GM12801 (cell line): ENCODE data around the gene CDH5.

Source experiments
- TF ChIP-seq, protein P1 (sequence below): IDR thresholded peaks from one replicate; pipeline ENCODE4 v1.5.1; 2011; ENCODE audit warnings: control low read depth; ENCODE audit not compliant: insufficient read length; ENCODE audit errors: extremely low read depth

The CDH5 gene

DNA sequence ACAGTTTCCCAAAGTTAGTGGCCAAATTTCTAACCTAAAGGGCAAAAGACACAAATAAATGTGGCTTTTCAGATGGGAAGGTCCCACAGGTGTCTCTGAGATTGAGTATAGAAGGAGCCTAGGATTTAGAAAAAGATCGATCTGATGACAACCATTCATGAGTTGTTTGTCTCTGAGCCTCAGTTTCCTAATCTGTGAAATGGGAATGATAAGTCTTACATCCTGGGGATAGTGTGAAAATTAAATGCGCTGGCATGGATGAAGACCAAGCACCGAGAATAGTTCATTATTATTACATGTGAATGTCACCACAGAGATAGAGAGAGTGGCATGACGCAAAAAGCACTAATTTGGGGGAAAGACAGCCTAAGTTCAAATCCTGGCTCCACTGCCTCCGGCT is 7.2 kb downstream of the CDH5 start:
- TF ChIP-seq, protein P1, sequence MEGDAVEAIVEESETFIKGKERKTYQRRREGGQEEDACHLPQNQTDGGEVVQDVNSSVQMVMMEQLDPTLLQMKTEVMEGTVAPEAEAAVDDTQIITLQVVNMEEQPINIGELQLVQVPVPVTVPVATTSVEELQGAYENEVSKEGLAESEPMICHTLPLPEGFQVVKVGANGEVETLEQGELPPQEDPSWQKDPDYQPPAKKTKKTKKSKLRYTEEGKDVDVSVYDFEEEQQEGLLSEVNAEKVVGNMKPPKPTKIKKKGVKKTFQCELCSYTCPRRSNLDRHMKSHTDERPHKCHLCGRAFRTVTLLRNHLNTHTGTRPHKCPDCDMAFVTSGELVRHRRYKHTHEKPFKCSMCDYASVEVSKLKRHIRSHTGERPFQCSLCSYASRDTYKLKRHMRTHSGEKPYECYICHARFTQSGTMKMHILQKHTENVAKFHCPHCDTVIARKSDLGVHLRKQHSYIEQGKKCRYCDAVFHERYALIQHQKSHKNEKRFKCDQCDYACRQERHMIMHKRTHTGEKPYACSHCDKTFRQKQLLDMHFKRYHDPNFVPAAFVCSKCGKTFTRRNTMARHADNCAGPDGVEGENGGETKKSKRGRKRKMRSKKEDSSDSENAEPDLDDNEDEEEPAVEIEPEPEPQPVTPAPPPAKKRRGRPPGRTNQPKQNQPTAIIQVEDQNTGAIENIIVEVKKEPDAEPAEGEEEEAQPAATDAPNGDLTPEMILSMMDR: no peak

DNA sequence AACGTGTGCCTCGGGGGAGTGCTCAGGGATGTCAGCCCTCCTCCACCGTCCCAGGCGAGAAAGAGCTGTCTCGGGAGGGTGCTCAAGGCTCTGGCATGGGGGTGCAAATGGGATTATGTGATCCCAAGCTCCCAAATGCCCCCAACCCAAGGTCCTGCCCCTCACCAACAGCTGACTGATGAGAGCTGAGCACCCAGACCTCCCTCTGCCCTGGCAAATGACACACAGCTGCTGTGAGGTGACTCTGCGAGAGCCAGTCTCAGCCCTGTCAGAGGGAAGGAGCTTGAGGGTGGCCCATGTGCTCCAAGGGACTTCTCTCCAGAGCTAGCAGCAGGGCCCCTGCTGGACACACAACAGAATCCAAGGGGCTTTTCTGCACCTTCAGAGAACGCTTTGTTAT is 7.7 kb downstream of the CDH5 start:
- TF ChIP-seq, protein P1: no peak

DNA sequence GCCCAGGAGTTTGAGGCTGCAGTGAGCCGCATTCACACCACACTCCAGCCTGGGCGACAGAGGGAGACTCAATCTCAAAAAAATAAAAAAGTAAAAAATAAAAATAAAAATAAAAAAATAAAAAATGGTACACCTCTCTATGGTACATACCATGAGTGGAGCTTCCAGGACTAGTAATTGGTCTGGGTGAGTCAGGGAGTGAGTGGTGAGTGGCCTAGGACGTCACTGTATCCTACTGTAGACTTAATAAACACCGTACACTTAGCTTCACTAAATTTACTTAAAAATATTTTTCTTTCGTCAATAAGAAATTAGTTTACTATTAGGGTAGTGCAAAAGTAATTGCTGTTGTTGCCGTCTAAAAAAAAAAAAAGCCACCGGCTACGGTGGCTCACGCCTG is 9.0 kb downstream of the CDH5 start:
- TF ChIP-seq, protein P1: no peak

DNA sequence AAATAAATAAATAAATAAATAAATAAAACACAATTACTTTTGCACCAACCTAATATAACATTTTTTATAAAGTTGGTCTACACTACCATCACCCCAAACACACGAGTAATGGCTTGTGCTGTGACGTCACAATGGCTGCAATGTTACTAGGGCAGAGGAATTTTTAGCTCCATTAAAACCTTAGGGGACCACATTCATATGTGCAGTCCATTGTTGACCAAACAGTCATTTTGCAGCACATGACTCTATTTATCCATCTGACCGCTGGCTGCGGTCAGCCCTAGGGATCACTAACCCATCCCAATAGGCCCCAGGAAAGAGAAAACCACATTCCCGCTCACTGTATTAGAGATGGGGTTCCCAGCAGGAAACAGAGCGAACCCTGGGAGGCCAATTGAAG is 9.6 kb downstream of the CDH5 start:
- TF ChIP-seq, protein P1: no peak

DNA sequence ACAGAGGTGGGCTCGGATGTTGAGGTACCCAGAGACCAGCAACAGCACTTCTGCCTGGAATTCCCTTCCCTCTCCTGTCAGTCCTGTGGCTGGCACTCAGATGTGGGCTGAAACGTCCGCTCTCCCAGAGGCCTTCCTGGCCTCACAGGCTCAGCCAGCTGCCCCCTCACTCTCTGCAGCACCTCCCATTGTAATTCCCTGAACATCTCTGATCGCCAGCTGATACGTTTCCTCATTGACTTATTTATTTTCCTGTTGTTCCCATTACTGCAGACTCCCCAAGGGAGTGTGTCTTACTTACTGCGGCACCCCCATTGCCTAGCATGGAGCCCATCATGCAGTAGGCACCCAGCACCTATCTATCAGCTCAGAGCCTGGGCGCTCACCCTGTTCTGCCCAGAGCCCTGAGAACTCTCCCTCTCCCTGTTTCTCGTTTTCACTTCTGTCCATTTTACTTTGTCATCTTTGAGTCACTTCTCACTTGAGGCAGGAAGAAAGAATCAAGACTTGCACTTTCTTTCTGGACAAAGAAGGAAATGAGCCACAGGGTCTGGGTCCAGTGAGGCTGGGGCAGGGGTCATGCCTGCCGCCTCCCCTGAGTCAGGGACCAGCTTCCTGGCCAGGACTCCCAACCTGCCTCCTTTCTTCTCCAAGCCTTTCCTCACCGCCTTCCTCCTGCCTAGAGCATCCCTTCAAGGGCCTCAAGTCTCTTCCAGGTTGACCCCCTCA is 10.2 kb downstream of the CDH5 start:
- TF ChIP-seq, protein P1: no peak

DNA sequence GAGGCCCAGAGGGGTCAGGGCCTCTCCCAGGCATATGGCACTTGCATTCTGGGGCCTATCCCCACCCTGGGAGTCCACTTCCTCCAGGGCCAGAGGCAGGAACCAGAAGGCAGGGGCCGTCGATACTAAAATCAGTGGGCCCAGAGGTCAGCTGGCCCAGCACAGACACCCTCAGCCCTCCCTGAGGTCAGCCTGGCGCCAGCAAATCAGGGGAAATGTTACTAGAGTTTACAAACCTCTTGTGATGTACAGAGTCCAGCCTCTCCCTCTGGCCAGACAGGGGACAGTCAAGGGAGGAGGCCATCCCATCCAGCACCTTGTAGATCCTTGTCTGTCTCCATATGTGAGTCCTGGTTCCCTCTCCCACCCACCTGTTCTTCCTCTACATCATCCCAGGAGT is 10.8 kb downstream of the CDH5 start:
- TF ChIP-seq, protein P1: no peak

DNA sequence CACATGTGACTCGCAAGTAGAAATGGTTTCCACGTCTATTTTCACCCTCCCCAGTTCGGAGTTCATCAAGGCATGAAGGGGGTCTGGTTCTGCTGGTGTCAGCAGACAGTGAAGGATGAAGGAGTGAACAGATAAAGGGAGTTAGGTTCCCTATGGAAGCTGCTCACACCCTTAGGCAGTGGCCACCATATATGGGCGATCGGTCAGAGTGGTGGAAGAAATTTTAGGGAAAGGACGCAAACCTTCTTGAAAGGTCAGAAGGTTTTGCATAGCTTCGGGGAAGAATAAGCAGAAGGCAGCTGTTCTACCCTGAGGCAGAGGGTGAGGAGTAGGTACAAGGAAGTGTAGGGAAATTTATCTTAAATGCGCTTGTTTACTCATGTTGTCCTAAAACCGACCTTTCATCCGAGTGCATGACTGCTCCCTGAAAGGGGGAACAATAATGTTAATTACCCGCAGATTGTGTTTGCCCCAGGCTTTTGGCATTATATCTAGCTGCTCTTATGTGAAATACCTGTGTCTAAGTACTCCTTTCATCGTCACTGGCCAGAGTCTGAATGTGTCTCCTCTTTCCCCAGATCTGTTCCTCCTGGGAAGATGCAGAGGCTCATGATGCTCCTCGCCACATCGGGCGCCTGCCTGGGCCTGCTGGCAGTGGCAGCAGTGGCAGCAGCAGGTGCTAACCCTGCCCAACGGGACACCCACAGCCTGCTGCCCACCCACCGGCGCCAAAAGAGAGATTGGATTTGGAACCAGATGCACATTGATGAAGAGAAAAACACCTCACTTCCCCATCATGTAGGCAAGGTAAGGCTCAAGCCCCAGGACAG is 12.5 kb downstream of the CDH5 start:
- TF ChIP-seq, protein P1: no peak
